Epithelial cell of esophagus (primary cell): ENCODE data around the gene AFM.
A peak's percentile ranks its signal among the peaks of the same experiment; 100 is the strongest.

Experiments
- DNase-seq: peaks from one replicate; pipeline ENCODE4 v3.0.0; 2010; ENCODE audit warnings: low read depth
- H3K4me3 ChIP-seq: 2 replicates; pipeline ENCODE4 v1.5.1; 2011; ENCODE audit warnings: mild to moderate bottlenecking, low read length, control low read depth
- TF ChIP-seq, protein P1 (sequence below): IDR thresholded peaks from 2 replicates; pipeline ENCODE4 v1.5.1; 2011; ENCODE audit warnings: low read depth, mild to moderate bottlenecking, low read length, control low read depth, inconsistent platforms; ENCODE audit not compliant: insufficient read depth; ENCODE audit errors: missing control alignments

AFM gene

GRCh38 chr4:73525611-73526010 is 44.1 kb downstream of the AFM start:
- TF ChIP-seq, protein P1, sequence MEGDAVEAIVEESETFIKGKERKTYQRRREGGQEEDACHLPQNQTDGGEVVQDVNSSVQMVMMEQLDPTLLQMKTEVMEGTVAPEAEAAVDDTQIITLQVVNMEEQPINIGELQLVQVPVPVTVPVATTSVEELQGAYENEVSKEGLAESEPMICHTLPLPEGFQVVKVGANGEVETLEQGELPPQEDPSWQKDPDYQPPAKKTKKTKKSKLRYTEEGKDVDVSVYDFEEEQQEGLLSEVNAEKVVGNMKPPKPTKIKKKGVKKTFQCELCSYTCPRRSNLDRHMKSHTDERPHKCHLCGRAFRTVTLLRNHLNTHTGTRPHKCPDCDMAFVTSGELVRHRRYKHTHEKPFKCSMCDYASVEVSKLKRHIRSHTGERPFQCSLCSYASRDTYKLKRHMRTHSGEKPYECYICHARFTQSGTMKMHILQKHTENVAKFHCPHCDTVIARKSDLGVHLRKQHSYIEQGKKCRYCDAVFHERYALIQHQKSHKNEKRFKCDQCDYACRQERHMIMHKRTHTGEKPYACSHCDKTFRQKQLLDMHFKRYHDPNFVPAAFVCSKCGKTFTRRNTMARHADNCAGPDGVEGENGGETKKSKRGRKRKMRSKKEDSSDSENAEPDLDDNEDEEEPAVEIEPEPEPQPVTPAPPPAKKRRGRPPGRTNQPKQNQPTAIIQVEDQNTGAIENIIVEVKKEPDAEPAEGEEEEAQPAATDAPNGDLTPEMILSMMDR = no peak
- DNase-seq = no peak
- H3K4me3 ChIP-seq = no peak overlapping the region

DNA sequence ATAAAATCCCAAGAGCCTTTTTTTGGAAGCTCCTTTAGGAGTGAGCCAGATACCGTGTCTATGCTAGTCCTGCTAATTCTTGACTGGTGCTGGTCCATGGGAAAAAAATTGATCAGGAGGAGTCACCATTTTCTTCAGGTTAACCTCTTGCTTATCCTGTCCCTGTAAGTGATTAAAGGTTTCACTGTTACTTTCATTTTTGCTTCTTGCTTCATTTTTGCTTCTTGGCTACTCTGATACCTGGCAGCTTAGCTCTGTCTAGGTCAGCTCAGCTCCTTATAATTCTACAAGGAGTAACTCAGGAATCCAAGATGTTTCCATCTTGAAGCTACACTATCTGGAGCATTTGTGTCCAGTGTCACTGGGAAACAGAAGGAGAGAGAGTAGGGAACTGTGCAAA is 45.7 kb downstream of the AFM start:
- H3K4me3 ChIP-seq = no peak overlapping the region
- DNase-seq = no peak
- TF ChIP-seq, protein P1 = no peak

DNA sequence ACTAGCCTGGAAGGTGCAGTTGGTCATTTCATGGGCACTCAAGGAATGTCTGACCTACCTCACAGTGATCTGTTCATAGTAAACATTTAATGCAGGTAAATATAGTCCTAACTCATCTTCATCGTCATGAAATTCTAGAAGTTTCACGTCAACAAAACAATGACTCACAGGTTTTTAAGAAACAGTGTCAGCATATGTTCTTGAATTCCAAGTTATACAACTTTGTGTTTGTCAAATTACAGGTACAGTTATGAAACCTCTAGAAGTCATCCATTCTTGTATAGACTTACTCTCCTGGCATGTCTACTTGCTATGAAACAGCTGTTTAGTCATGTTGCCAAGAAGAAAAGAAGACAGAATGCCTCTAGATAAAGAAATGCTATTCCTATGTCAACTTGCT is 46.6 kb downstream of the AFM start:
- TF ChIP-seq, protein P1 = no peak
- H3K4me3 ChIP-seq = no peak overlapping the region
- peak; percentile 86 for DNase-seq

- no peak for DNase-seq
- no peak overlapping the region for H3K4me3 ChIP-seq
- TF ChIP-seq, protein P1 = no peak
Measured at GRCh38 chr4:73533515-73534422, 52.2 kb downstream of the AFM start.

DNA sequence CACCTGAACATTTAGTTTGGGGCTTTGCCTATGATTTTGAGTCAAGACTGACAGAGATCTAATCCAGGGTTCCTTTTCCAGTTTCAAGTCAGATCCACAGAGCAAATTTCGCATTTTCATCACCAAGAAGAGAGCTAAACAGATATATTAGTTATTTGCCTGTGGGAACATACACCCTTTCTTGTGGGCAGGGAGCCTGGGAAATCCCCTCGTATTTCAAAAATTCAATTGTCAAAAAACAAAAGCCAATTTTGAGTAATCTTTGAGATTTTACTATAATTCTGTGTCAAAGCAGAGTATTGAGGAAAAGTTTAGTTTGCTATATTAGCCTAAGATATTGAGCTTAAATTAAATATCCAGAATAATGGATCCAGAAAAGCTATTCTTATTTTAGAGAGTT is 56.6 kb downstream of the AFM start:
- TF ChIP-seq, protein P1 = no peak
- no peak for DNase-seq
- no peak overlapping the region for H3K4me3 ChIP-seq

DNA sequence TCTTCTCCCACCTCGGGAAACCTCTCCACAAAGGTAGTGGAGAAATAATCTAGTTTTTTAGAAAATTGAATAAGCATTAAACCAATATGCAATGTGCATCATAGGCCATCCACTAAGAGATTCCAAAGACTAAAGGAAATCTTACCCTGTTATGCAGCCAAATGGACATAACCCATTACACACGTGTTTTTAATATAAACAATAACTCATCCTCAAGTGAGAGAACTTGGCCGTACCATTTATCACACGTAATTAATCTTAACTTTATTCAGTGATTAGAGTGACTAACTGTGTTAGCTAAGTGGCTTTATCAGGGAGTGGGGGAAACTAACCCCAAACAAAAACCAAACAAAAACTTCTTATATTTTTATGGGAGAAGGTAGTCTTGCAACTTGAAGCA is 57.8 kb downstream of the AFM start:
- no peak overlapping the region for H3K4me3 ChIP-seq
- DNase-seq = no peak
- TF ChIP-seq, protein P1 = no peak

DNA sequence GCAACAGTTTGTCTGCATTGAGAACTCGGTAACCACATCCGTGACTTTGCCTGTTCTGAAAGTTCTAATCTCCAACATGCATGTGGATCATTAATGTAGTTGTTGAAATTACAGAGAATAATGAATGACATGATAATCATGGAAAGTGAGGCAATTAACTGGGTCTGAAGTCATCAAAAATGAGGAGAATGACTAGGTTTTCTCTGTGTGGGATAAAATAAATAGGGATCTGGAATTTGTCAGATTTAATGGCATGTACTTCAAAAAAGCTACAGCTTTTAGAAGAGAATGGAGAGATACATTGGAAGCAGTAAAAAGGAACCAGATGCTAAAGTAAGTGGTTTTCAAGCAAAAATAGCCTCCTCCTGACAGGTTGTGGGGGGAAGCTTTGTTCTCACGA is 59.3 kb downstream of the AFM start:
- DNase-seq = no peak
- TF ChIP-seq, protein P1 = no peak
- no peak overlapping the region for H3K4me3 ChIP-seq
